K562 (cell line): ENCODE data around the gene GAB2. TPM values are rescaled to one million over a fixed set of nuclear protein-coding genes. Genes with fewer than 3 reads are reported as not detected.
A peak's percentile ranks its signal among the peaks of the same experiment; 100 is the strongest.

Source experiments
- ATAC-seq: fragments of 200-7000 bp; cut with Tn5 transposase; 3 replicates; pipeline ENCODE4 v1.9.1; 2020; ENCODE audit warnings: moderate library complexity
- BruUV-seq: library from RNA; stranded (reverse); fragments of 400-500 nt; replicated peaks from 2 replicates; lab custom pipeline; 2021; lab: Mats Ljungman, UMichigan
- CTCF ChIA-PET: fragments of 300-600 bp; formaldehyde crosslinking; extraction: SDS; loops from one replicate; lab custom pipeline; 2021; ENCODE audit warnings: low intra/inter-chr PET ratio; lab: Yijun Ruan, JAX
- POLR2A ChIA-PET: fragments of 300-600, 350-650 bp; sonication (Branson Sonifier 250); formaldehyde crosslinking; extraction: SDS; loops from one replicate; lab custom pipeline; 2021; ENCODE audit warnings: antibody characterized with exemption, inconsistent platforms; lab: Yijun Ruan, JAX
- DNase-seq, 4 experiments: peaks; one replicate each; pipeline versions ENCODE4 v3.0.0 to v3.0.0-alpha.2; 2011 to 2018; ENCODE audit warnings: low spot score in 3 of 4, mixed read lengths in 3 of 4; ENCODE audit errors: extremely low read depth in 1 of 4
- FAIRE-seq: peaks from 2 replicates; lab custom pipeline; 2011; peaks lifted over from hg19 to GRCh38; lab: Jason Lieb, UNC
- H2AFZ ChIP-seq: 2 replicates; pipeline ENCODE4 v1.6.0; 2011; ENCODE audit warnings: low read depth, low read length, control low read depth, inconsistent platforms
- H3K27ac ChIP-seq: fragments of 200-600 bp; 3 replicates; pipeline ENCODE4 v1.8.0; 2011; ENCODE audit warnings: low read depth, mild to moderate bottlenecking, control low read depth, inconsistent platforms, low read length, moderate library complexity, mixed read lengths; ENCODE audit errors: extremely low read depth
- H3K27me3 ChIP-seq, 2 experiments: fragments of 300-600 bp in 1 of 2; 2 replicates in 1 of 2; 3 replicates in 1 of 2; pipeline versions ENCODE4 v1.6.0 to v1.8.0; 2011; ENCODE audit warnings: inconsistent platforms in 2 of 2, low read length in 2 of 2, mild to moderate bottlenecking in 1 of 2, mixed read lengths in 1 of 2, moderate library complexity in 1 of 2; ENCODE audit not compliant: control insufficient read depth in 2 of 2, insufficient read depth in 2 of 2
- H3K36me3 ChIP-seq: fragments of 300-600 bp; 3 replicates; pipeline ENCODE4 v1.8.0; 2011; ENCODE audit warnings: mild to moderate bottlenecking, low read length, inconsistent platforms; ENCODE audit not compliant: control insufficient read depth, insufficient read depth
- H3K4me1 ChIP-seq, 2 experiments: fragments of 200-600 bp in 1 of 2; replicated peaks in 1 of 2; 2 replicates in 1 of 2; 3 replicates in 1 of 2; pipeline versions ENCODE4 v1.5.1 to v1.8.0; 2011; ENCODE audit warnings: inconsistent platforms in 2 of 2, low read length in 2 of 2, mild to moderate bottlenecking in 1 of 2, mixed read lengths in 1 of 2, moderate library complexity in 1 of 2; ENCODE audit not compliant: control insufficient read depth in 2 of 2, insufficient read depth in 2 of 2
- H3K4me2 ChIP-seq: 2 replicates; pipeline ENCODE4 v1.6.1; 2011; ENCODE audit warnings: low read length, control low read depth, inconsistent platforms, mixed read lengths; ENCODE audit not compliant: insufficient read depth
- H3K4me3 ChIP-seq: fragments of 200-600 bp; sonication (generic), shearing (Covaris generic); 2 replicates; pipeline ENCODE4 v1.5.1; 2016; ENCODE audit warnings: control low read depth, inconsistent platforms
- H3K79me2 ChIP-seq: fragments of 200-600 bp; 3 replicates; pipeline ENCODE4 v1.8.0; 2011; ENCODE audit warnings: low read length, inconsistent platforms; ENCODE audit not compliant: control insufficient read depth, insufficient read depth
- H3K9ac ChIP-seq, 2 experiments: 2 replicates each; pipeline versions ENCODE4 v1.6.0 to v1.6.1; 2011; ENCODE audit warnings: low read depth in 2 of 2, low read length in 2 of 2, control low read depth in 1 of 2, inconsistent platforms in 1 of 2, mild to moderate bottlenecking in 1 of 2, mixed read lengths in 1 of 2; ENCODE audit not compliant: insufficient read depth in 1 of 2
- H3K9me1 ChIP-seq: one replicate; pipeline ENCODE4 v1.6.0; 2011; ENCODE audit warnings: inconsistent platforms, mild to moderate bottlenecking, low read length, moderate library complexity; ENCODE audit not compliant: control insufficient read depth, insufficient read depth
- H3K9me3 ChIP-seq: replicated peaks from 2 replicates; pipeline ENCODE4 v1.5.1; 2011; ENCODE audit warnings: low read depth, low read length, inconsistent platforms; ENCODE audit not compliant: control insufficient read depth, insufficient read depth
- H4K20me1 ChIP-seq: replicated peaks from 2 replicates; pipeline ENCODE4 v1.6.1; 2011; ENCODE audit warnings: low read length, inconsistent platforms, mixed read lengths; ENCODE audit not compliant: control insufficient read depth, insufficient read depth
- C11orf30 ChIP-seq: fragments of 450-650 bp; IDR thresholded peaks from 2 replicates; pipeline ENCODE4 v1.6.1; 2016; ENCODE audit warnings: low read depth, mild to moderate bottlenecking
- CXXC5 ChIP-seq: fragments of 250-450 bp; sonication (Bioruptor Pico); IDR thresholded peaks from 2 replicates; pipeline ENCODE4 v1.8.0; 2022; ENCODE audit warnings: inconsistent platforms, mild to moderate bottlenecking, moderate library complexity
- DMBX1 ChIP-seq: fragments of 250-450 bp; sonication (Bioruptor Pico); IDR thresholded peaks from 2 replicates; pipeline ENCODE4 v1.8.0; 2022; ENCODE audit warnings: inconsistent platforms, mild to moderate bottlenecking, moderate library complexity, borderline replicate concordance
- FOXA3 ChIP-seq, 2 experiments: fragments of 450-650 bp in 1 of 2; sonication (generic) in 1 of 2; formaldehyde crosslinking; IDR thresholded peaks in 1 of 2; conservative IDR thresholded peaks in 1 of 2; 2 replicates each; pipeline versions ENCODE4 v1.4.0 to v1.8.0; 2020 to 2022; ENCODE audit warnings: mild to moderate bottlenecking in 2 of 2, missing genetic modification reagents in 1 of 2
- MAFG ChIP-seq: fragments of 450-650 bp; conservative IDR thresholded peaks from 2 replicates; pipeline ENCODE4 v1.6.1; 2016; ENCODE audit warnings: missing genetic modification characterization, missing compliant biosample characterization
- MAFK ChIP-seq: IDR thresholded peaks from 2 replicates; pipeline ENCODE4 v1.6.1; 2011; ENCODE audit warnings: low read length, improper control_type of control experiment
- MCM2 ChIP-seq: fragments of 450-650 bp; IDR thresholded peaks from 2 replicates; pipeline ENCODE4 v1.6.1; 2017; ENCODE audit warnings: low read depth, mild to moderate bottlenecking
- MEIS2 ChIP-seq: fragments of 450-650 bp; IDR thresholded peaks from 2 replicates; pipeline ENCODE4 v1.6.1; 2014; ENCODE audit warnings: mild to moderate bottlenecking; ENCODE audit not compliant: partially characterized antibody
- NONO ChIP-seq, 2 experiments: fragments of 200-400 bp in 1 of 2; fragments of 450-650 bp in 1 of 2; formaldehyde crosslinking in 1 of 2; IDR thresholded peaks; 2 replicates each; pipeline ENCODE4 v1.6.1; 2017; ENCODE audit warnings: low read depth in 2 of 2, mild to moderate bottlenecking in 2 of 2, moderate library complexity in 2 of 2, low read length in 1 of 2
- RHOXF2B ChIP-seq: fragments of 250-450 bp; sonication (Bioruptor Pico); conservative IDR thresholded peaks from 2 replicates; pipeline ENCODE4 v1.5.1; 2021
- SMARCB1 ChIP-seq: IDR thresholded peaks from 2 replicates; pipeline ENCODE4 v1.6.1; 2011; ENCODE audit warnings: improper control_type of control experiment, low read depth; ENCODE audit not compliant: insufficient read length
- SMARCE1 ChIP-seq: fragments of 450-650 bp; IDR thresholded peaks from 2 replicates; pipeline ENCODE4 v1.7.1; 2016; ENCODE audit warnings: mild to moderate bottlenecking
- ZNF316 ChIP-seq: fragments of 450-650 bp; IDR thresholded peaks from 2 replicates; pipeline ENCODE4 v1.6.1; 2016
- WGBS: fragments of 100-300 bp; shearing (Covaris generic); methylation state at CpG from one replicate; pipeline ENCODE4 v1.1.6; 2016; ENCODE audit warnings: low coverage, mixed read lengths; ENCODE audit not compliant: insufficient coverage; ENCODE audit errors: missing lambda C conversion rate; 5-methylcytosine and 5-hydroxymethylcytosine counted together
- in situ Hi-C: fragments of 300-500 bp; cut with MboI; formaldehyde crosslinking; loops from 4 replicates; pipeline ENCODE4 v1.15.0; 2018; ENCODE audit warnings: inconsistent platforms, mixed read lengths
- intact Hi-C: fragments of 100-400 bp; cut with micrococcal nuclease; formaldehyde crosslinking; loops from 2 replicates; pipeline ENCODE4 v1.14.2; 2022
- polyA plus RNA-seq, 8 experiments: library from polyadenylated mRNA; depleted of rRNA in 4 of 8; stranded (reverse) in 5 of 8; unstranded in 3 of 8; fragments of >200 nt; fragmentation: Nextera tagmentation in 2 of 8; fragmentation: Illumina TruSeq in 1 of 8; extraction: Ambion mirVana in 2 of 8; extraction: Trizol in 1 of 8; gene quantifications; 2 replicates each; pipeline versions ENCODE4 v1.2.1 to v1.2.3, GENCODE V29; 2011 to 2014; ENCODE audit warnings: inconsistent platforms in 1 of 8, missing spikeins in 1 of 8
- total RNA-seq, 7 experiments: library from RNA; depleted of rRNA in 6 of 7; stranded (reverse); fragments of >200 nt in 6 of 7; fragmentation: Illumina TruSeq in 2 of 7; extraction: Trizol in 2 of 7; gene quantifications; 2 replicates each; pipeline versions ENCODE4 v1.2.1 to v1.2.3, GENCODE V29; 2011 to 2021; ENCODE audit warnings: low replicate concordance in 1 of 7
- TF ChIP-seq, protein P1 (sequence below): IDR thresholded peaks from 2 replicates; pipeline ENCODE4 v1.6.1; 2012; ENCODE audit warnings: low read depth, low read length, improper control_type of control experiment, borderline replicate concordance
- TF ChIP-seq, protein P2 (sequence below): fragments of 450-650 bp; IDR thresholded peaks from 2 replicates; pipeline ENCODE4 v1.6.1; 2017; ENCODE audit warnings: antibody characterized with exemption, mild to moderate bottlenecking
- TF ChIP-seq, protein P3 (sequence below): fragments of 450-650 bp; formaldehyde crosslinking; IDR thresholded peaks from 2 replicates; pipeline ENCODE4 v1.4.0; 2020; ENCODE audit warnings: mild to moderate bottlenecking, moderate library complexity

Gene GAB2
- total and polyA plus RNA-seq, 9 of the 15 experiments (the other 6 are each of a cell fraction or from before 2014, with no cell fraction given) = 2.3 to 35.2 (median 16.1) TPM

DNA sequence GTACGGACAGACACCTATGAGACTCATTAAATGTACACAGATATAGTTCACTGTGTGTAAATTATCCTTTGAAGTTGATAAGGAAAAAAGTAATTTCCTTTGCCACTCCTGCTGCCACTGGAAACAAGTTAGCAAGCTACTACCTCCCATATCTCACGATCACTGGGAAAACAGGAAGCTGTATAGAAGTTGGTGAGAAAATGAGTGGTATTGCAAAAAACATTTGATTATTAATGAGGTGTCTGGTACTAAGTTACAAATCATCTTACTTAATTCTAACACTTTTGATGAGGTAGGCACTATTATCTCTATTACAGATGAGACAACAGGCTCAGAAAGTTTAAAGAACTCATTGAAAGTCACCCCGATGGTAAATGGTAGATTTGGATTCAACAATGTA lies 68.5 kb downstream of the GAB2 start:
- no TSS peak for BruUV-seq
- Histone ChIP-seq H3K9ac (peak overlapping the region in 1 of 2 experiments; percentile 77; a peak in 2 of 4 replicates), H3K79me2 (peaks cover 95% of the 10 kb centered on the region), H3K27ac (peak overlapping the region; percentile 84; the same call in 2 of the 3 replicates), H2AFZ (no peak overlapping the region), H4K20me1 (no peaks in the 10 kb centered on the region), H3K4me3 (no peak overlapping the region), H3K9me1 (no peaks in the 10 kb centered on the region), H3K27me3 (no peaks in the 10 kb centered on the region), H3K9me3 (no peaks in the 10 kb centered on the region), H3K36me3 (no peaks in the 10 kb centered on the region), H3K4me2 (peak overlapping the region; percentile 73), H3K4me1 (peaks cover 7 to 72% of the 10 kb centered on the region in 2 experiments)
- ChIA-PET CTCF (no interaction called here), POLR2A (interaction anchor here (5.3 kb wide), 1 partner anchor 9 kb away, joined by 30 read pairs; no protein-coding TSS in a partner anchor)
- DNase-seq (no peak), ATAC-seq (no peak), FAIRE-seq (no peak)
- WGBS = 18% methylated on average over 3 of the region's 3 CpGs
- intact Hi-C loops = no loop called here
- in situ Hi-C loops = no loop called here
- TF ChIP-seq FOXA3 (CRISPR knock-in tag; conservative IDR thresholded peaks at IDR 0.05 in 1 of 2, IDR thresholded peaks at IDR 0.05 in 1 of 2) (no peak), MEIS2 (peak; percentile 16), CXXC5 (peak; percentile 8; the same call in 1 of the 2 replicates), NONO (IDR thresholded peaks at IDR 0.05; ENCODE audit: low read depth in 2 of 2, low read length in 1 of 2) (no peak), MAFG (tag) (0 out of 2 replicates have a peak, but pooled peaks have one; percentile 5), C11orf30 (peak; percentile 41; the same call in 1 of the 2 replicates), MCM2 (no peak), RHOXF2B (CRISPR knock-in tag) (no peak), SMARCB1 (peak; percentile 12), DMBX1 (CRISPR knock-in tag) (peak; percentile 42; the same call in 1 of the 2 replicates), MAFK (peak; percentile 50), ZNF316 (peak; percentile 70), SMARCE1 (0 out of 2 replicates have a peak, but pooled peaks have one; percentile 20)
- TF ChIP-seq, protein P1, sequence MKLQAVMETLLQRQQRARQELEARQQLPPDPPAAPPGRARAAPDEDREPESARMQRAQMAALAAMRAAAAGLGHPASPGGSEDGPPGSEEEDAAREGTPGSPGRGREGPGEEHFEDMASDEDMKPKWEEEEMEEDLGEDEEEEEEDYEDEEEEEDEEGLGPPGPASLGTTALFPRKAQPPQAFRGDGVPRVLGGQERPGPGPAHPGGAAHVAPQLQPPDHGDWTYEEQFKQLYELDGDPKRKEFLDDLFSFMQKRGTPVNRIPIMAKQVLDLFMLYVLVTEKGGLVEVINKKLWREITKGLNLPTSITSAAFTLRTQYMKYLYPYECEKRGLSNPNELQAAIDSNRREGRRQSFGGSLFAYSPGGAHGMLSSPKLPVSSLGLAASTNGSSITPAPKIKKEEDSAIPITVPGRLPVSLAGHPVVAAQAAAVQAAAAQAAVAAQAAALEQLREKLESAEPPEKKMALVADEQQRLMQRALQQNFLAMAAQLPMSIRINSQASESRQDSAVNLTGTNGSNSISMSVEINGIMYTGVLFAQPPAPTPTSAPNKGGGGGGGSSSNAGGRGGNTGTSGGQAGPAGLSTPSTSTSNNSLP = peak; percentile 16; the same call in 1 of the 2 replicates
- TF ChIP-seq, protein P2, sequence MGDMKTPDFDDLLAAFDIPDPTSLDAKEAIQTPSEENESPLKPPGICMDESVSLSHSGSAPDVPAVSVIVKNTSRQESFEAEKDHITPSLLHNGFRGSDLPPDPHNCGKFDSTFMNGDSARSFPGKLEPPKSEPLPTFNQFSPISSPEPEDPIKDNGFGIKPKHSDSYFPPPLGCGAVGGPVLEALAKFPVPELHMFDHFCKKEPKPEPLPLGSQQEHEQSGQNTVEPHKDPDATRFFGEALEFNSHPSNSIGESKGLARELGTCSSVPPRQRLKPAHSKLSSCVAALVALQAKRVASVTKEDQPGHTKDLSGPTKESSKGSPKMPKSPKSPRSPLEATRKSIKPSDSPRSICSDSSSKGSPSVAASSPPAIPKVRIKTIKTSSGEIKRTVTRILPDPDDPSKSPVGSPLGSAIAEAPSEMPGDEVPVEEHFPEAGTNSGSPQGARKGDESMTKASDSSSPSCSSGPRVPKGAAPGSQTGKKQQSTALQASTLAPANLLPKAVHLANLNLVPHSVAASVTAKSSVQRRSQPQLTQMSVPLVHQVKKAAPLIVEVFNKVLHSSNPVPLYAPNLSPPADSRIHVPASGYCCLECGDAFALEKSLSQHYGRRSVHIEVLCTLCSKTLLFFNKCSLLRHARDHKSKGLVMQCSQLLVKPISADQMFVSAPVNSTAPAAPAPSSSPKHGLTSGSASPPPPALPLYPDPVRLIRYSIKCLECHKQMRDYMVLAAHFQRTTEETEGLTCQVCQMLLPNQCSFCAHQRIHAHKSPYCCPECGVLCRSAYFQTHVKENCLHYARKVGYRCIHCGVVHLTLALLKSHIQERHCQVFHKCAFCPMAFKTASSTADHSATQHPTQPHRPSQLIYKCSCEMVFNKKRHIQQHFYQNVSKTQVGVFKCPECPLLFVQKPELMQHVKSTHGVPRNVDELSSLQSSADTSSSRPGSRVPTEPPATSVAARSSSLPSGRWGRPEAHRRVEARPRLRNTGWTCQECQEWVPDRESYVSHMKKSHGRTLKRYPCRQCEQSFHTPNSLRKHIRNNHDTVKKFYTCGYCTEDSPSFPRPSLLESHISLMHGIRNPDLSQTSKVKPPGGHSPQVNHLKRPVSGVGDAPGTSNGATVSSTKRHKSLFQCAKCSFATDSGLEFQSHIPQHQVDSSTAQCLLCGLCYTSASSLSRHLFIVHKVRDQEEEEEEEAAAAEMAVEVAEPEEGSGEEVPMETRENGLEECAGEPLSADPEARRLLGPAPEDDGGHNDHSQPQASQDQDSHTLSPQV = 0 out of 2 replicates have a peak, but pooled peaks have one; percentile 36
- TF ChIP-seq, protein P3, sequence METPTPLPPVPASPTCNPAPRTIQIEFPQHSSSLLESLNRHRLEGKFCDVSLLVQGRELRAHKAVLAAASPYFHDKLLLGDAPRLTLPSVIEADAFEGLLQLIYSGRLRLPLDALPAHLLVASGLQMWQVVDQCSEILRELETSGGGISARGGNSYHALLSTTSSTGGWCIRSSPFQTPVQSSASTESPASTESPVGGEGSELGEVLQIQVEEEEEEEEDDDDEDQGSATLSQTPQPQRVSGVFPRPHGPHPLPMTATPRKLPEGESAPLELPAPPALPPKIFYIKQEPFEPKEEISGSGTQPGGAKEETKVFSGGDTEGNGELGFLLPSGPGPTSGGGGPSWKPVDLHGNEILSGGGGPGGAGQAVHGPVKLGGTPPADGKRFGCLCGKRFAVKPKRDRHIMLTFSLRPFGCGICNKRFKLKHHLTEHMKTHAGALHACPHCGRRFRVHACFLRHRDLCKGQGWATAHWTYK (CRISPR knock-in tag) = 0 out of 2 replicates have a peak, but pooled peaks have one; percentile 43
